ENCODE results near the gene RBM42. TPM values are rescaled to one million over a fixed set of nuclear protein-coding genes. Genes with fewer than 3 reads are reported as not detected.

Gene RBM42
- total and polyA plus RNA-seq, 9 of the 15 experiments (the other 6 are each of a cell fraction or from before 2014, with no cell fraction given): 5.7 to 149 (median 32.4) TPM

DNA sequence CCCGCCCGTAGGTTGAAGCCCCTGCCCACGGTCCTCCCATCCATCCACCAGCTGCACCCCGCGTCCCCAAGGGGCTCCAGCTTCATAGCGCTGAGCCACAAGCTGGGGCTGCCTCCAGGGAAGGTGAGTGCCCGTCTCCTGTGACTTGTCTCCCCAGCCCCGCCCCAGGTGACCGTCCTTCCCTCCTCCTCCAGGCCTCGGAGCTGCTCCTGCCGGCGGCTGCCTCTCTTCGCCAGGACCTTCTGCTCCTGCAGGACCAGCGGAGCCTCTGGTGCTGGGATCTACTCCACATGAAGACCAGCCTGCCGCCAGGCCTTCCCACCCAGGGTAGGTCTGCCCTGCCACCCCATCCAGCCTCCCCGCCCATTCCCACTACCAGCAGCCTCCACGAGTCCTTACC is 8.8 kb upstream of the RBM42 start (continued):
- TF ChIP-seq FOSL1 (tag; conservative IDR thresholded peaks at IDR 0.05): no peak
- peak; percentile 46 for TF ChIP-seq RBFOX2 (IDR thresholded peaks at IDR 0.05; ENCODE audit: low read depth, low read length)
- TF ChIP-seq KLF10 (CRISPR knock-in tag; IDR thresholded peaks at IDR 0.05): no peak
- no peak for TF ChIP-seq RREB1 (CRISPR knock-in tag; IDR thresholded peaks at IDR 0.05)
- no peak for TF ChIP-seq NCOA6 (IDR thresholded peaks at IDR 0.05)
- TF ChIP-seq POLR2G (IDR thresholded peaks at IDR 0.05; ENCODE audit: low read depth, low read length): peak; percentile 57; the same call in 1 of the 2 replicates
- TF ChIP-seq ZNF766 (CRISPR knock-in tag; conservative IDR thresholded peaks at IDR 0.05): no peak

Measured in K562 (cell line).